Effector memory CD4-positive, alpha-beta T cell (primary cell): ENCODE results near the gene ANKS6.

Source experiments
- DNase-seq, 3 donors: peaks; one replicate each; pipeline ENCODE4 v3.0.0-alpha.2; 2020
- H3K27ac ChIP-seq: 2 replicates; pipeline ENCODE4 v1.7.0; 2013; ENCODE audit warnings: mild to moderate bottlenecking, low read length, moderate library complexity; ENCODE audit not compliant: insufficient read depth, poor library complexity, severe bottlenecking
- H3K27me3 ChIP-seq: replicated peaks from 2 replicates; pipeline ENCODE4 v1.7.0; 2013; ENCODE audit warnings: mild to moderate bottlenecking, low read length; ENCODE audit not compliant: insufficient read depth, control insufficient read depth, poor library complexity, severe bottlenecking
- H3K36me3 ChIP-seq: 2 replicates; pipeline ENCODE4 v1.7.0; 2013; ENCODE audit warnings: mild to moderate bottlenecking, low read length, moderate library complexity; ENCODE audit not compliant: control insufficient read depth, insufficient read depth
- H3K4me1 ChIP-seq: 2 replicates; pipeline ENCODE4 v1.7.0; 2013; ENCODE audit warnings: low read length, mild to moderate bottlenecking; ENCODE audit not compliant: control insufficient read depth, insufficient read depth, poor library complexity, severe bottlenecking
- H3K4me3 ChIP-seq: 2 replicates; pipeline ENCODE4 v1.7.0; 2013; ENCODE audit warnings: low read length, low read depth, mild to moderate bottlenecking; ENCODE audit not compliant: insufficient read depth, poor library complexity, severe bottlenecking
- H3K9me3 ChIP-seq: 2 replicates; pipeline ENCODE4 v1.7.0; 2013; ENCODE audit warnings: mild to moderate bottlenecking, low read length, moderate library complexity; ENCODE audit not compliant: control insufficient read depth

Gene ANKS6

GRCh38 chr9:98786750-98787510 is 9.4 kb downstream of the ANKS6 start:
- Histone ChIP-seq H3K27me3 (no peaks in the 10 kb centered on the region), H3K27ac (no peak overlapping the region), H3K9me3 (no peaks in the 10 kb centered on the region), H3K4me3 (no peak overlapping the region), H3K4me1 (no peaks in the 10 kb centered on the region), H3K36me3 (no peaks in the 10 kb centered on the region)
- no peak for DNase-seq

GRCh38 chr9:98784831-98785806 is 11.2 kb downstream of the ANKS6 start:
- DNase-seq: no peak

GRCh38 chr9:98783518-98784226 is 12.7 kb downstream of the ANKS6 start:
- Histone ChIP-seq H3K36me3 (no peaks in the 10 kb centered on the region), H3K27ac (no peak overlapping the region), H3K4me1 (no peaks in the 10 kb centered on the region), H3K4me3 (no peak overlapping the region), H3K9me3 (no peaks in the 10 kb centered on the region), H3K27me3 (no peaks in the 10 kb centered on the region)
- DNase-seq: no peak

More at GRCh38 chr9:98784831-98785806, 11.2 kb downstream of the ANKS6 start:
- Histone ChIP-seq H3K4me3 (no peak overlapping the region), H3K36me3 (no peaks in the 10 kb centered on the region), H3K9me3 (no peaks in the 10 kb centered on the region), H3K4me1 (no peaks in the 10 kb centered on the region), H3K27me3 (no peaks in the 10 kb centered on the region), H3K27ac (no peak overlapping the region)

- H3K4me1 ChIP-seq: no peaks in the 10 kb centered on the region
- no peaks in the 10 kb centered on the region for H3K9me3 ChIP-seq
- no peaks in the 10 kb centered on the region for H3K36me3 ChIP-seq
- H3K27me3 ChIP-seq: no peaks in the 10 kb centered on the region
- no peak for DNase-seq
- H3K27ac ChIP-seq: no peak overlapping the region
- no peak overlapping the region for H3K4me3 ChIP-seq
Measured at GRCh38 chr9:98781588-98782383, 14.6 kb downstream of the ANKS6 start.

- Histone ChIP-seq H3K4me3 (no peak overlapping the region), H3K27ac (no peak overlapping the region), H3K36me3 (no peaks in the 10 kb centered on the region), H3K27me3 (no peaks in the 10 kb centered on the region), H3K9me3 (no peaks in the 10 kb centered on the region), H3K4me1 (no peaks in the 10 kb centered on the region)
- DNase-seq: no peak
Measured at GRCh38 chr9:98780059-98780749, 16.2 kb downstream of the ANKS6 start.

- H3K9me3 ChIP-seq: no peaks in the 10 kb centered on the region
- DNase-seq: no peak
- no peak overlapping the region for H3K4me3 ChIP-seq
- no peaks in the 10 kb centered on the region for H3K36me3 ChIP-seq
- no peaks in the 10 kb centered on the region for H3K27me3 ChIP-seq
- H3K4me1 ChIP-seq: no peaks in the 10 kb centered on the region
- no peak overlapping the region for H3K27ac ChIP-seq
Measured at GRCh38 chr9:98778711-98779530, 17.4 kb downstream of the ANKS6 start.

- no peaks in the 10 kb centered on the region for H3K4me1 ChIP-seq
- peaks cover 2% of the 10 kb centered on the region for H3K36me3 ChIP-seq
- H3K4me3 ChIP-seq: no peak overlapping the region
- H3K27me3 ChIP-seq: no peaks in the 10 kb centered on the region
- no peak overlapping the region for H3K27ac ChIP-seq
- H3K9me3 ChIP-seq: no peaks in the 10 kb centered on the region
- DNase-seq: no peak
Measured at GRCh38 chr9:98778251-98778650, 18.1 kb downstream of the ANKS6 start.

- Histone ChIP-seq H3K4me1 (no peaks in the 10 kb centered on the region), H3K27me3 (no peaks in the 10 kb centered on the region), H3K4me3 (no peak overlapping the region), H3K9me3 (no peaks in the 10 kb centered on the region), H3K36me3 (peaks cover 5% of the 10 kb centered on the region), H3K27ac (no peak overlapping the region)
- DNase-seq: no peak
Measured at GRCh38 chr9:98777618-98778017, 18.7 kb downstream of the ANKS6 start.
